HCT116 (cell line): ENCODE data around the gene TJAP1.

ENCODE experiments used
- CBX3 ChIP-seq: IDR thresholded peaks from 2 replicates; pipeline ENCODE4 v1.6.1; 2012; ENCODE audit warnings: low read depth
- CTCF ChIP-seq, 3 experiments: fragments of 200-600 bp in 1 of 3; sonication (generic) in 1 of 3; IDR thresholded peaks in 2 of 3; conservative IDR thresholded peaks in 1 of 3; 2 replicates each; pipeline ENCODE4 v1.5.1; 2012 to 2017; ENCODE audit warnings: low read depth in 2 of 3, low read length in 2 of 3, antibody characterized with exemption in 1 of 3, borderline replicate concordance in 1 of 3, control low read depth in 1 of 3, mild to moderate bottlenecking in 1 of 3, mixed read lengths in 1 of 3, mixed run types in 1 of 3, moderate library complexity in 1 of 3; ENCODE audit not compliant: insufficient read depth in 1 of 3
- EZH2 ChIP-seq: fragments of 200-600 bp; sonication (generic); IDR thresholded peaks from 2 replicates; pipeline ENCODE4 v1.6.1; 2017; ENCODE audit warnings: antibody characterized with exemption, mixed run types
- JUND ChIP-seq: IDR thresholded peaks from 2 replicates; pipeline ENCODE4 v1.6.1; 2012
- MAX ChIP-seq: IDR thresholded peaks from 2 replicates; pipeline ENCODE4 v1.6.1; 2012
- POLR2A ChIP-seq: IDR thresholded peaks from 2 replicates; pipeline ENCODE4 v1.7.0; 2011; ENCODE audit warnings: borderline replicate concordance; ENCODE audit not compliant: insufficient read depth, insufficient read length; ENCODE audit errors: extremely low read depth
- POLR2AphosphoS5 ChIP-seq: IDR thresholded peaks from 2 replicates; pipeline ENCODE4 v1.6.1; 2011; ENCODE audit warnings: mild to moderate bottlenecking, low read depth, low read length, moderate library complexity
- RAD21 ChIP-seq: IDR thresholded peaks from 2 replicates; pipeline ENCODE4 v1.6.1; 2012; ENCODE audit warnings: low read depth, mild to moderate bottlenecking
- SIN3A ChIP-seq: IDR thresholded peaks from 2 replicates; pipeline ENCODE4 v1.6.1; 2012; ENCODE audit warnings: low read depth
- SP1 ChIP-seq: IDR thresholded peaks from 2 replicates; pipeline ENCODE4 v1.6.1; 2012; ENCODE audit warnings: low read depth
- YY1 ChIP-seq: IDR thresholded peaks from 2 replicates; pipeline ENCODE4 v1.6.1; 2011; ENCODE audit warnings: low read length, low read depth, moderate library complexity, mild to moderate bottlenecking; ENCODE audit not compliant: insufficient replicate concordance; ENCODE audit errors: extremely low read depth
- ZNF274 ChIP-seq: fragments of 200-500 bp; sonication (Bioruptor generic); IDR thresholded peaks from 2 replicates; pipeline ENCODE4 v1.6.1; 2014; ENCODE audit warnings: mild to moderate bottlenecking, low read depth, low read length, inconsistent platforms

GRCh38 chr6:43450699-43451131 lies 26.7 kb upstream of the TJAP1 start:
- TF ChIP-seq RAD21 (no peak), POLR2AphosphoS5 (no peak), CTCF (IDR thresholded peaks at IDR 0.05 in 2 of 3, conservative IDR thresholded peaks at IDR 0.05 in 1 of 3; ENCODE audit: borderline replicate concordance in 1 of 3, insufficient read depth in 1 of 3, low read depth in 2 of 3, low read length in 2 of 3) (no peak), YY1 (no peak), SIN3A (no peak), CBX3 (no peak), SP1 (no peak), MAX (no peak), POLR2A (no peak), EZH2 (no peak), JUND (no peak), ZNF274 (no peak)
